T-helper 1 cell treated with Interleukin-12 subunit alpha and Interleukin-12 subunit beta and Interleukin-4 antibody, amounts not matched to agents 30 μg/mL and 1 μg/mL, for 36 hours (primary cell): ENCODE data around the gene FAM110A.

Experiments used
- H3K27ac Mint-ChIP-seq: one replicate; pipeline ENCODE4 v1.8.0; 2021; ENCODE audit warnings: mild to moderate bottlenecking, mixed read lengths
- H3K27me3 Mint-ChIP-seq: one replicate; pipeline ENCODE4 v1.8.0; 2021; ENCODE audit warnings: low read depth, mixed read lengths
- H3K36me3 Mint-ChIP-seq: one replicate; pipeline ENCODE4 v1.8.0; 2021; ENCODE audit warnings: low read depth, mixed read lengths
- H3K4me1 Mint-ChIP-seq: one replicate; pipeline ENCODE4 v1.8.0; 2021; ENCODE audit warnings: low read depth, mixed read lengths
- H3K4me3 Mint-ChIP-seq: one replicate; pipeline ENCODE4 v1.8.0; 2021; ENCODE audit warnings: mild to moderate bottlenecking, moderate library complexity, mixed read lengths
- H3K9me3 Mint-ChIP-seq: one replicate; pipeline ENCODE4 v1.8.0; 2021; ENCODE audit warnings: mixed read lengths

FAM110A gene

GRCh38 chr20:829551-829950 lies 4.0 kb upstream of the FAM110A start:
- no peak overlapping the region for H3K27ac Mint-ChIP-seq
- peaks cover 18% of the 10 kb centered on the region for H3K4me1 Mint-ChIP-seq
- H3K4me3 Mint-ChIP-seq, result no peak overlapping the region
- no peaks in the 10 kb centered on the region for H3K27me3 Mint-ChIP-seq
- H3K9me3 Mint-ChIP-seq, result no peaks in the 10 kb centered on the region
- H3K36me3 Mint-ChIP-seq, result no peaks in the 10 kb centered on the region

- no peak overlapping the region for H3K4me3 Mint-ChIP-seq
- H3K27me3 Mint-ChIP-seq, result no peaks in the 10 kb centered on the region
- no peaks in the 10 kb centered on the region for H3K36me3 Mint-ChIP-seq
- H3K27ac Mint-ChIP-seq, result no peak overlapping the region
- no peaks in the 10 kb centered on the region for H3K9me3 Mint-ChIP-seq
- H3K4me1 Mint-ChIP-seq, result peaks cover 22% of the 10 kb centered on the region
Measured at GRCh38 chr20:830011-830521, 3.4 kb upstream of the FAM110A start.

- Mint-ChIP-seq H3K27ac (no peak overlapping the region), H3K27me3 (no peaks in the 10 kb centered on the region), H3K36me3 (peaks cover under 1% of the 10 kb centered on the region), H3K4me3 (no peak overlapping the region), H3K4me1 (peaks cover 22% of the 10 kb centered on the region), H3K9me3 (no peaks in the 10 kb centered on the region)
Measured at GRCh38 chr20:831251-831650, 2.3 kb upstream of the FAM110A start.

GRCh38 chr20:831956-832355 lies 1.6 kb upstream of the FAM110A start:
- Mint-ChIP-seq H3K27ac (no peak overlapping the region), H3K4me1 (peaks cover 26% of the 10 kb centered on the region), H3K4me3 (no peak overlapping the region), H3K27me3 (no peaks in the 10 kb centered on the region), H3K36me3 (peaks cover 5% of the 10 kb centered on the region), H3K9me3 (no peaks in the 10 kb centered on the region)

GRCh38 chr20:833121-833449 lies 430 bp upstream of the FAM110A start:
- H3K27ac Mint-ChIP-seq, result peak overlapping the region; percentile 71

GRCh38 chr20:834151-834746 lies 734 bp downstream of the FAM110A start:
- Mint-ChIP-seq H3K27ac (peak overlapping the region; percentile 88), H3K4me1 (peaks cover 34% of the 10 kb centered on the region), H3K36me3 (peaks cover 5% of the 10 kb centered on the region), H3K27me3 (no peaks in the 10 kb centered on the region), H3K4me3 (peak overlapping the region; percentile 79), H3K9me3 (no peaks in the 10 kb centered on the region)

More at GRCh38 chr20:833121-833449, 430 bp upstream of the FAM110A start:
- H3K27me3 Mint-ChIP-seq, result no peaks in the 10 kb centered on the region
- H3K36me3 Mint-ChIP-seq, result peaks cover 5% of the 10 kb centered on the region
- peaks cover 32% of the 10 kb centered on the region for H3K4me1 Mint-ChIP-seq
- H3K4me3 Mint-ChIP-seq, result peak overlapping the region; percentile 79
- H3K9me3 Mint-ChIP-seq, result no peaks in the 10 kb centered on the region

GRCh38 chr20:835608-836045 lies 2.1 kb downstream of the FAM110A start:
- Mint-ChIP-seq H3K9me3 (no peaks in the 10 kb centered on the region), H3K27me3 (no peaks in the 10 kb centered on the region), H3K4me1 (peaks cover 39% of the 10 kb centered on the region), H3K4me3 (peak overlapping the region; percentile 83), H3K27ac (peak overlapping the region; percentile 62), H3K36me3 (peaks cover 5% of the 10 kb centered on the region)

GRCh38 chr20:836190-836589 lies 2.7 kb downstream of the FAM110A start:
- Mint-ChIP-seq H3K9me3 (no peaks in the 10 kb centered on the region), H3K4me3 (no peak overlapping the region), H3K36me3 (peaks cover 5% of the 10 kb centered on the region), H3K27me3 (no peaks in the 10 kb centered on the region), H3K27ac (no peak overlapping the region), H3K4me1 (peaks cover 39% of the 10 kb centered on the region)

- H3K4me3 Mint-ChIP-seq, result no peak overlapping the region
- peaks cover 40% of the 10 kb centered on the region for H3K4me1 Mint-ChIP-seq
- H3K27me3 Mint-ChIP-seq, result no peaks in the 10 kb centered on the region
Measured at GRCh38 chr20:839015-839414, 5.5 kb downstream of the FAM110A start.

GRCh38 chr20:839626-840025 lies 6.1 kb downstream of the FAM110A start:
- no peak overlapping the region for H3K4me3 Mint-ChIP-seq
- peaks cover 5% of the 10 kb centered on the region for H3K36me3 Mint-ChIP-seq
- H3K27ac Mint-ChIP-seq, result no peak overlapping the region
- peaks cover 41% of the 10 kb centered on the region for H3K4me1 Mint-ChIP-seq
- H3K27me3 Mint-ChIP-seq, result no peaks in the 10 kb centered on the region
- H3K9me3 Mint-ChIP-seq, result no peaks in the 10 kb centered on the region

More at GRCh38 chr20:839015-839414, 5.5 kb downstream of the FAM110A start:
- Mint-ChIP-seq H3K9me3 (no peaks in the 10 kb centered on the region), H3K36me3 (peaks cover 5% of the 10 kb centered on the region), H3K27ac (no peak overlapping the region)

- Mint-ChIP-seq H3K27ac (no peak overlapping the region), H3K9me3 (no peaks in the 10 kb centered on the region), H3K36me3 (peaks cover 5% of the 10 kb centered on the region), H3K4me1 (peaks cover 35% of the 10 kb centered on the region), H3K4me3 (peak overlapping the region; percentile 51), H3K27me3 (no peaks in the 10 kb centered on the region)
Measured at GRCh38 chr20:840503-840857, 7.0 kb downstream of the FAM110A start.

GRCh38 chr20:840858-841567 lies 7.5 kb downstream of the FAM110A start:
- Mint-ChIP-seq H3K4me1 (peaks cover 36% of the 10 kb centered on the region), H3K27ac (no peak overlapping the region), H3K4me3 (peak overlapping the region; percentile 59), H3K36me3 (peaks cover 7% of the 10 kb centered on the region), H3K27me3 (no peaks in the 10 kb centered on the region), H3K9me3 (no peaks in the 10 kb centered on the region)

- Mint-ChIP-seq H3K9me3 (no peaks in the 10 kb centered on the region), H3K36me3 (peaks cover 7% of the 10 kb centered on the region), H3K27me3 (no peaks in the 10 kb centered on the region), H3K4me1 (peaks cover 38% of the 10 kb centered on the region), H3K27ac (no peak overlapping the region), H3K4me3 (peak overlapping the region; percentile 59)
Measured at GRCh38 chr20:841568-842546, 8.3 kb downstream of the FAM110A start.

- H3K4me3 Mint-ChIP-seq, result no peak overlapping the region
- H3K4me1 Mint-ChIP-seq, result peaks cover 41% of the 10 kb centered on the region
- no peaks in the 10 kb centered on the region for H3K27me3 Mint-ChIP-seq
- H3K9me3 Mint-ChIP-seq, result no peaks in the 10 kb centered on the region
- H3K36me3 Mint-ChIP-seq, result peaks cover 11% of the 10 kb centered on the region
- no peak overlapping the region for H3K27ac Mint-ChIP-seq
Measured at GRCh38 chr20:842547-842940, 9.0 kb downstream of the FAM110A start.
